ENCODE measurements around the gene LNPK.

- TF ChIP-seq, protein P1, sequence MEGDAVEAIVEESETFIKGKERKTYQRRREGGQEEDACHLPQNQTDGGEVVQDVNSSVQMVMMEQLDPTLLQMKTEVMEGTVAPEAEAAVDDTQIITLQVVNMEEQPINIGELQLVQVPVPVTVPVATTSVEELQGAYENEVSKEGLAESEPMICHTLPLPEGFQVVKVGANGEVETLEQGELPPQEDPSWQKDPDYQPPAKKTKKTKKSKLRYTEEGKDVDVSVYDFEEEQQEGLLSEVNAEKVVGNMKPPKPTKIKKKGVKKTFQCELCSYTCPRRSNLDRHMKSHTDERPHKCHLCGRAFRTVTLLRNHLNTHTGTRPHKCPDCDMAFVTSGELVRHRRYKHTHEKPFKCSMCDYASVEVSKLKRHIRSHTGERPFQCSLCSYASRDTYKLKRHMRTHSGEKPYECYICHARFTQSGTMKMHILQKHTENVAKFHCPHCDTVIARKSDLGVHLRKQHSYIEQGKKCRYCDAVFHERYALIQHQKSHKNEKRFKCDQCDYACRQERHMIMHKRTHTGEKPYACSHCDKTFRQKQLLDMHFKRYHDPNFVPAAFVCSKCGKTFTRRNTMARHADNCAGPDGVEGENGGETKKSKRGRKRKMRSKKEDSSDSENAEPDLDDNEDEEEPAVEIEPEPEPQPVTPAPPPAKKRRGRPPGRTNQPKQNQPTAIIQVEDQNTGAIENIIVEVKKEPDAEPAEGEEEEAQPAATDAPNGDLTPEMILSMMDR (IDR thresholded peaks at IDR 0.05; ENCODE audit: insufficient read depth, low read length, poor library complexity, severe bottlenecking): no peak
- TF ChIP-seq EZH2phosphoT487 (conservative IDR thresholded peaks at IDR 0.05; ENCODE audit: low read length): no peak
Measured at GRCh38 chr2:176001916-176002687, at the start of gene LNPK.
